PFSK-1 (cell line): ENCODE measurements around the gene RTRAF.

Experiments
- FOXP2 ChIP-seq: optimal IDR thresholded peaks from 2 replicates; pipeline ENCODE3; 2011; ENCODE audit warnings: borderline replicate concordance, control low read depth, inconsistent platforms; ENCODE audit not compliant: insufficient read depth; ENCODE audit errors: extremely low read length, extremely low read depth
- POLR2AphosphoS5 ChIP-seq: IDR thresholded peaks from 2 replicates; pipeline ENCODE4 v1.6.1; 2012; ENCODE audit warnings: low read depth, mild to moderate bottlenecking, control low read depth, low read length, moderate library complexity
- SIN3A ChIP-seq: IDR thresholded peaks from 2 replicates; pipeline ENCODE4 v1.6.1; 2012; ENCODE audit warnings: mild to moderate bottlenecking, low read length, moderate library complexity, borderline replicate concordance; ENCODE audit not compliant: insufficient read depth
- TAF1 ChIP-seq: IDR thresholded peaks from 2 replicates; pipeline ENCODE4 v1.6.1; 2012; ENCODE audit warnings: low read length, control low read depth, borderline replicate concordance; ENCODE audit not compliant: insufficient read depth
- TF ChIP-seq, protein P1 (sequence below), 2 experiments: IDR thresholded peaks; 2 replicates each; pipeline versions ENCODE4 v1.6.1 to v1.8.0; 2011 to 2012; ENCODE audit warnings: low read depth in 2 of 2, low read length in 2 of 2, control low read depth in 1 of 2, inconsistent platforms in 1 of 2, mild to moderate bottlenecking in 1 of 2, moderate library complexity in 1 of 2; ENCODE audit not compliant: insufficient read depth in 1 of 2

The RTRAF gene

GRCh38 chr14:52051251-52051650 lies 61.9 kb downstream of the RTRAF start:
- TF ChIP-seq SIN3A, result no peak

DNA sequence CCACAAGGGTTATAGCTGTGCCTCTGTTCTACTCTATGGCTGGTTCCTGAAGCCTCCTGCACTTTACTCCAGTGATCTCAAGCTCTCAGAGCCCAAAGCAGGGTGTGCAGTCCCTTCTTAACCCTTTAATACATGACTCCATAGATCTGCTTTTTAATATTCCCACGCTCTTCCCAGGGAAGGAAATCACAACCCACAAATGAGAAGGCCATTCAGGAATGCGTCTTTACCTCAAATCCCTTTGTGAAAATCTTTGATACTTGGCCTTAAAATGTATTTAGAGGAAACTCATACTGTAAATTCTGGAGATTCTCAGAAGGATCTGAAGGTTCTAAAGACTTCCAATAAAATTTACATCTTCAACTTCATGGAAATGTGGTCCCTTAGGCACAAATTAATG lies 62.5 kb downstream of the RTRAF start:
- no peak for TF ChIP-seq SIN3A

DNA sequence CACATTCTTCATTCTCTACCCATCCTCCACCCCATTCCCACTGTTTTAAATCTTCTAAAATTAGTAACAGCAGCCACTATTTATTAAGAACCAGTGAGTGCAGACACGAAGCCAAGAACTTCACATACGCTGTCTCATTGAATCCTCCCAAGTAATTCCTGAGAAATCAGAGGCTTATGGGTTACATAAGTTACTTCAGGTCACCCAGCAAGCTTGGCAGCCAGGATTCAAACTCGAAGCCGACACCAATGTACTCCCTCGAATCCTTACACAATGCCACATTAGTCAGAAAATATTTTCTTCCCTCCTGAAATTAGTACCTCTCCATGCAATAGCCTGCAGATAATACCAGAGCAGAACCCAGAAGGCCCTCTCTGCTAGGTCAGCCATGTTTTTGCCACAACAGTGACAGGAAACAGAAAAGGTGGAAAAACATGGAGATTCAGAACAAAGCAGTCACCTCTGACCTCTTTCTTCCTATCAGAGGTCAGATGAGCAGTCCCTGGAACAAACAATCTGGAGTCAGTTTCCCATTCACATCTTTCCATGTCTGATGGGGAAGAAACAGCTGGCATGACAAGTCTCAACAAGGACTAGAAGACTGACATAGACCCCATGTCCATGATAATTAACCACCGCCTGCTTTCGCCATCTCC lies 63.1 kb downstream of the RTRAF start:
- no peak for TF ChIP-seq POLR2AphosphoS5
- TF ChIP-seq SIN3A, result no peak
- no peak for TF ChIP-seq TAF1
- TF ChIP-seq, protein P1, sequence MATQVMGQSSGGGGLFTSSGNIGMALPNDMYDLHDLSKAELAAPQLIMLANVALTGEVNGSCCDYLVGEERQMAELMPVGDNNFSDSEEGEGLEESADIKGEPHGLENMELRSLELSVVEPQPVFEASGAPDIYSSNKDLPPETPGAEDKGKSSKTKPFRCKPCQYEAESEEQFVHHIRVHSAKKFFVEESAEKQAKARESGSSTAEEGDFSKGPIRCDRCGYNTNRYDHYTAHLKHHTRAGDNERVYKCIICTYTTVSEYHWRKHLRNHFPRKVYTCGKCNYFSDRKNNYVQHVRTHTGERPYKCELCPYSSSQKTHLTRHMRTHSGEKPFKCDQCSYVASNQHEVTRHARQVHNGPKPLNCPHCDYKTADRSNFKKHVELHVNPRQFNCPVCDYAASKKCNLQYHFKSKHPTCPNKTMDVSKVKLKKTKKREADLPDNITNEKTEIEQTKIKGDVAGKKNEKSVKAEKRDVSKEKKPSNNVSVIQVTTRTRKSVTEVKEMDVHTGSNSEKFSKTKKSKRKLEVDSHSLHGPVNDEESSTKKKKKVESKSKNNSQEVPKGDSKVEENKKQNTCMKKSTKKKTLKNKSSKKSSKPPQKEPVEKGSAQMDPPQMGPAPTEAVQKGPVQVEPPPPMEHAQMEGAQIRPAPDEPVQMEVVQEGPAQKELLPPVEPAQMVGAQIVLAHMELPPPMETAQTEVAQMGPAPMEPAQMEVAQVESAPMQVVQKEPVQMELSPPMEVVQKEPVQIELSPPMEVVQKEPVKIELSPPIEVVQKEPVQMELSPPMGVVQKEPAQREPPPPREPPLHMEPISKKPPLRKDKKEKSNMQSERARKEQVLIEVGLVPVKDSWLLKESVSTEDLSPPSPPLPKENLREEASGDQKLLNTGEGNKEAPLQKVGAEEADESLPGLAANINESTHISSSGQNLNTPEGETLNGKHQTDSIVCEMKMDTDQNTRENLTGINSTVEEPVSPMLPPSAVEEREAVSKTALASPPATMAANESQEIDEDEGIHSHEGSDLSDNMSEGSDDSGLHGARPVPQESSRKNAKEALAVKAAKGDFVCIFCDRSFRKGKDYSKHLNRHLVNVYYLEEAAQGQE (IDR thresholded peaks at IDR 0.05; ENCODE audit: insufficient read depth in 1 of 2, low read depth in 2 of 2, low read length in 2 of 2), result no peak
- no peak for TF ChIP-seq FOXP2

GRCh38 chr14:52053044-52053443 lies 63.7 kb downstream of the RTRAF start:
- TF ChIP-seq TAF1 (no peak), SIN3A (no peak)

- TF ChIP-seq, protein P1 (IDR thresholded peaks at IDR 0.05; ENCODE audit: insufficient read depth in 1 of 2, low read depth in 2 of 2, low read length in 2 of 2), result no peak
- TF ChIP-seq SIN3A, result no peak
- no peak for TF ChIP-seq POLR2AphosphoS5
- TF ChIP-seq TAF1, result no peak
- TF ChIP-seq FOXP2, result no peak
Measured at GRCh38 chr14:52054678-52055077, 65.3 kb downstream of the RTRAF start.

DNA sequence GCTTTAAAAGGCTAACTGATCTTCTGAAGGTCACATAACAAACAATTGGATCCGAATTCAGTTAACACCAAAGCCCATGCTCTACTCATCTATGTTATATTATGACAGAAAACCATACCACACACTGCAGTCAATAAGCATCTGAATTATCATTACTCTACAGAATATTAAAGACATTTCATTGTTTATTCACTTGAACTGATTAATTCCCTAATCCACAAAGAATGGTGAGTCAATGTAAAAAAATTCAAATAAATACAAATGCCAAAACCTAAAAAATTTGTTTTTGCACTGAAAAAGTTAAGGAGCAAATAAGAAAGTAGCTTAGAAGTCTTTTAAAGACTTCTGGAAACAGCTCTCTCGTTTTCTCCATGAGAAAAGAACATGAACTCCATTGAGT lies 65.8 kb downstream of the RTRAF start:
- TF ChIP-seq, protein P1 (IDR thresholded peaks at IDR 0.05; ENCODE audit: insufficient read depth in 1 of 2, low read depth in 2 of 2, low read length in 2 of 2), result no peak
- no peak for TF ChIP-seq TAF1

GRCh38 chr14:52058341-52058740 lies 69.0 kb downstream of the RTRAF start:
- TF ChIP-seq FOXP2 (no peak), POLR2AphosphoS5 (no peak), SIN3A (no peak), TAF1 (no peak)
- TF ChIP-seq, protein P1 (IDR thresholded peaks at IDR 0.05; ENCODE audit: insufficient read depth in 1 of 2, low read depth in 2 of 2, low read length in 2 of 2), result no peak
